AG10803 (cell line): Measurements from ENCODE around the gene FGF13.

Experiments used
- DNase-seq: peaks from one replicate; pipeline ENCODE4 v3.0.0; 2010; ENCODE audit warnings: low read depth
- H3K4me3 ChIP-seq: 2 replicates; pipeline ENCODE4 v1.5.1; 2011; ENCODE audit warnings: mild to moderate bottlenecking, low read length, control low read depth
- CTCF ChIP-seq: conservative IDR thresholded peaks from 2 replicates; pipeline ENCODE4 v1.5.1; 2011; ENCODE audit warnings: mild to moderate bottlenecking, low read length, control low read depth, inconsistent platforms

Gene FGF13

GRCh38 chrX:138708268-138708667, 3.2 kb downstream of the FGF13 start:
- no peak overlapping the region for H3K4me3 ChIP-seq
- no peak for TF ChIP-seq CTCF
- DNase-seq, result no peak

GRCh38 chrX:138704596-138704995, 6.9 kb downstream of the FGF13 start:
- TF ChIP-seq CTCF, result no peak

GRCh38 chrX:138704101-138704500, 7.4 kb downstream of the FGF13 start:
- TF ChIP-seq CTCF, result no peak

More at GRCh38 chrX:138704596-138704995, 6.9 kb downstream of the FGF13 start:
- no peak for DNase-seq
- H3K4me3 ChIP-seq, result no peak overlapping the region

GRCh38 chrX:138692591-138692990, 18.9 kb downstream of the FGF13 start:
- no peak for TF ChIP-seq CTCF
- peak; percentile 26 for DNase-seq
- no peak overlapping the region for H3K4me3 ChIP-seq

More at GRCh38 chrX:138704101-138704500, 7.4 kb downstream of the FGF13 start:
- DNase-seq, result no peak
- H3K4me3 ChIP-seq, result no peak overlapping the region

GRCh38 chrX:138691186-138691585, 20.3 kb downstream of the FGF13 start:
- no peak for TF ChIP-seq CTCF
- H3K4me3 ChIP-seq, result no peak overlapping the region
- DNase-seq, result no peak

- no peak for TF ChIP-seq CTCF
Observed at GRCh38 chrX:138690591-138690990, 20.9 kb downstream of the FGF13 start.

GRCh38 chrX:138683600-138683999, 27.9 kb downstream of the FGF13 start:
- TF ChIP-seq CTCF, result no peak
- no peak for DNase-seq
- no peak overlapping the region for H3K4me3 ChIP-seq

More at GRCh38 chrX:138690591-138690990, 20.9 kb downstream of the FGF13 start:
- no peak for DNase-seq
- no peak overlapping the region for H3K4me3 ChIP-seq
